GM12865 (cell line): ENCODE measurements around the gene BIRC7.

Experiments used
- DNase-seq: peaks from one replicate; pipeline ENCODE4 v3.0.0; 2010; ENCODE audit warnings: low read depth
- H3K4me3 ChIP-seq: 2 replicates; pipeline ENCODE4 v1.5.1; 2011; ENCODE audit warnings: mild to moderate bottlenecking, low read depth, low read length, control low read depth
- CTCF ChIP-seq: IDR thresholded peaks from 2 replicates; pipeline ENCODE4 v1.5.1; 2011; ENCODE audit warnings: low read length, control low read depth, low read depth, inconsistent platforms; ENCODE audit not compliant: insufficient read depth; ENCODE audit errors: missing control alignments

Gene BIRC7

GRCh38 chr20:63274381-63275228, 38.9 kb downstream of the BIRC7 start:
- TF ChIP-seq CTCF = no peak
- no peak overlapping the region for H3K4me3 ChIP-seq
- no peak for DNase-seq

DNA sequence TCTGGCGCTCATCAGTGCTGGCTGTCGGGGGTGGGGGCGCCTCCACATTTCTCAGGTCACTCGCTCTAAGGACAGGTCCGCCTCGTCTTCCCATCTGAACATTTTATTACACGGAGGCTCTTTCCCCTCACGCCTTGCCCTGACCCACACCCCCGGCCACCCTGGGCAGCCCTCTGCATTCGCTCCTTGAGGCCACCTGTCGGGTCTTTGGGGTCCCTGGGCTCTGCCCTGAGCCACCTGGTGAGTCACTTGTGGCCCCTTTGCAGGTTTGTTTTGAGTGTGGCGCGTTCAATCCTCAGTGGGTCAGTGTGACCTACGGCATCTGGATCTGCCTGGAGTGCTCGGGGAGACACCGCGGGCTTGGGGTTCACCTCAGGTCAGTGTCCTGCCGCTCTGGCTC, 40.1 kb downstream of the BIRC7 start:
- no peak for TF ChIP-seq CTCF
- DNase-seq = no peak
- no peak overlapping the region for H3K4me3 ChIP-seq

DNA sequence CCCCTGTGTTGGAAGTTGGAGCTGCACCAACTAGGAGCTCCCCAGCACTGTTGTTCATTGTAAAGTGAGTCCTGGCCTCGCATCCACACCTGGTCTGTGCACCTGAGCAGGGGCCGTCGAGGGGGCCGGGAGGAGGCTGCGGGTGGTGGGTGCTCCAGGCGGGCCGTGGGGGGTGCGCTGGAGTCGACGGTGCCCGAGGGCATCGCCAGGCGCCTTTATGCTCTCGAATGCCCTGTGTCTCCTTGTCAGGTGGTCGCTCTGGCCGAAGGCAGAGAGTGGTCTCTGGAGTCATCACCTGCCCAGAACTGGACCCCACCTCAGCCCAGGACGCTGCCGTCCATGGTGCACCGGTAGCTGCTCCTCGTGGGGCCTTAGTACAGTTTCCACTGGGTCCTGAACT, 41.3 kb downstream of the BIRC7 start:
- TF ChIP-seq CTCF = no peak
- no peak for DNase-seq
- H3K4me3 ChIP-seq = no peak overlapping the region

DNA sequence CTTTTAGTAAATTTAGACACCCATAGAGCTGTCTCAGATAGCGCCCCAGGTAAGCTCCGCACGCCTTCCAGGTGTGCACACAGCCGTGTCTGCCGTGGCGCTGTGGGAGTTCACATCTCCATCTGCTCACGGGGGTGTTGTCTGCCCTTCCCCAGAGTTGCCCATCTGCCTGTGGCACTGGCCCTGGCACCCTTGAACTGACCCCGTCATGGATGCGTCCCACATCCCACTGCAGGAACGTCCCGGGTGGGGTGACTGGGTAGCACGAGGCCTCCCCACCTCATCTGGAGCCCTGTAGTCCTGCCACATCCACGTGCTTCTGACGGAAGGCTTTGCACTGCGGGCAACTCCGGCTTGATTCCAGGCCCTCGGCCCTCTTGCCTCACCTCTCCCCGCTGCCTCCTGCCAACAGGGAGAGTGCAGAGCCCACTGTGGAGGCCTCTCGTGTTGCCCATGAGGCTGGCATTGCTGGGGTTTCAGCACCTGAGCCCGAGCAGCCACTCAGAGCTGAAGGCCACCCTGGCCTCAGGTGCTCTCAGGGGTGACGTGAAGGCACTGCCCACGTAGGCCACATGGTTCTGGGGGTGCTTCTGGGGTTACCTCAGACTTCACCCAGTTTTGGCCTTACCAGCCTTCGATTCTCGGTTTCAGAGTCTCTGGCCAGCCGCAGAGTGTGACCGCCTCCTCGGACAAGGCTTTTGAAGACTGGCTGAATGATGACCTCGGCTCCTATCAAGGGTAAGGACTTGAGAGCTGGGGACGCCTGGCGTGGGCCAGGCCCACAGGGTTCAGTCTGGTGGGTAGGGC, 42.0 kb downstream of the BIRC7 start:
- no peak overlapping the region for H3K4me3 ChIP-seq
- no peak for TF ChIP-seq CTCF
- no peak for DNase-seq

GRCh38 chr20:63278661-63279060, 43.0 kb downstream of the BIRC7 start:
- DNase-seq = no peak
- no peak for TF ChIP-seq CTCF
- no peak overlapping the region for H3K4me3 ChIP-seq

GRCh38 chr20:63279931-63280330, 44.2 kb downstream of the BIRC7 start:
- no peak for TF ChIP-seq CTCF
- DNase-seq = no peak
- no peak overlapping the region for H3K4me3 ChIP-seq
